HG03460 (cell line): ENCODE measurements around the gene DLG4.
"Not testable (repeated sequence)": the region's sequence is repeated elsewhere in the genome, so short reads cannot be mapped to it uniquely, and the experiment has no call there.

Source experiments
- ATAC-seq: cut with Tn5 transposase; IDR thresholded peaks from one replicate; pipeline ENCODE4 v1.9.1; 2021; ENCODE audit not compliant: unreplicated experiment

The DLG4 gene

GRCh38 chr17:7249830-7250229 is 30.2 kb upstream of the DLG4 start:
- ATAC-seq, result no peak

DNA sequence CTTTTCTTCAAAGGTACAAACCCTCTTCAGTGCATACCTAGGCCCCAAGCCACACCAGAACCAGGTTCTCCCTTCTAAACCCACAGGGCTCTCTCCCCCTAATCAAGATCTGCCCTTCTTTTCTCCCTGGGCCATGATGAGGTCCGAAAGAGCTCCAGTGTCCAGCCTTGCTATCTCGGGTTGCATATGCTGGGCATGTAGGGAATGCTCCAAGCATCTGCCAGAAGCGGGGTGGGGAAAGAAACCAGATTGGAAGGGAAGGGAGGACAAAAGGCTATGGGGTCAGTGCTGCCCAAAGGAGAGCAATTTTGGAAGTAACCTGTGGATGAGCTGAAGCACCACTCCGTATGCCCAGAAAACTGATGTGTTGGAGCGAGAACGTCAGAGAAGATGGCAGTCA is 29.6 kb upstream of the DLG4 start:
- ATAC-seq, result no peak

GRCh38 chr17:7248796-7249195 is 29.2 kb upstream of the DLG4 start:
- ATAC-seq, result no peak

DNA sequence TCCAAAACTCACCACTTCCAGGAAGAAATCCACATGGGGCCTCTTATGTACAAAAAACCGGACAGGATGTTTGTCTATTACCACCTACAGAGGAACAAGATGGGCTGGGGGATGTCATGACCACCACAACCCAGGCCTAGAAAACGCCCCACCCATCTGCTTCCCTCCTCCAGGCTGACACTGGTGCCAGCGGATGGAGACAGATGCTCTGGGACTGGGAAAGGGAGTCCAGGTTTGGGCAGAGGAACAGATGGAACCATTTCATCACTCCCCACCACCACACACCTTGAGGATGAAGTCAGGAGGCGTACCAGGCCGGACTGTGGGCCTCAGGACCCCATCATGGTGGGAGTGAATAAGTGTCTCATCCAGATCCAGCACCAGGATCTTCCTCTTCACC is 27.1 kb upstream of the DLG4 start:
- no peak for ATAC-seq

DNA sequence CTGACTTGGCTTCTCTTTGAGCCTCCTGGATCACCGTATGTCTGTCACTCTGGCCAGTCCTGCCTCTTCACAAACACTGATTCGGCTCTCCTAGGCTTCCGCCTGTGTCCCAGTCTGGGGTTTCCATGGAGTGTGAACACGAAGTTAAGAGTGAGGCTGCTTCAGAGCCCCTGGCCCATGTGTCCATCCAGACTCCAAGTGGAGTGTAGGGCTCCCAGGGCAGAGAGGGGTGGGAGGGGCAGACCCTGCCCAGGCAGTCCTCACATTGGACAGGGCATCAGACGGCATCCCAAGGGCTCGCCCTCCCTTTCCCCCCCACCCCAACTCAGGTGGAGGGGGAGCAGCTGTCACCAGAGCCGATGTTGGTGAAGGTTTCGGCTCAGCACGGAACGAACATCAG is 24.2 kb upstream of the DLG4 start:
- not testable (repeated sequence) for ATAC-seq

DNA sequence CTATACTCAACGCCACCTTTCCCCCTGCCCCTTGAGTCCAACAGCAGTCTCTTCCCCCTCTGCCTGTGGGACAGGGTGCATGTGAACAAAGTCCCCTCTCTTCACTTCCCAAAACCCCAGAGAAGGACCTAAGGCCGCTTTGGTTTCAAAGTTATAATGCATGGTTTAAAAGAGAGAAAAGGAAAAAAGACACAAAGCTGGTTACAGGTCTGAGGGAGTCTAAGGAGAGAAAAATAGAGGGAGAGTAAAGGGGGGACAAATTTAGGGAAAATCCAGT is 23.8 kb upstream of the DLG4 start:
- no peak for ATAC-seq

- ATAC-seq, result peak; percentile 44
Measured at GRCh38 chr17:7242717-7243452, 23.2 kb upstream of the DLG4 start.

DNA sequence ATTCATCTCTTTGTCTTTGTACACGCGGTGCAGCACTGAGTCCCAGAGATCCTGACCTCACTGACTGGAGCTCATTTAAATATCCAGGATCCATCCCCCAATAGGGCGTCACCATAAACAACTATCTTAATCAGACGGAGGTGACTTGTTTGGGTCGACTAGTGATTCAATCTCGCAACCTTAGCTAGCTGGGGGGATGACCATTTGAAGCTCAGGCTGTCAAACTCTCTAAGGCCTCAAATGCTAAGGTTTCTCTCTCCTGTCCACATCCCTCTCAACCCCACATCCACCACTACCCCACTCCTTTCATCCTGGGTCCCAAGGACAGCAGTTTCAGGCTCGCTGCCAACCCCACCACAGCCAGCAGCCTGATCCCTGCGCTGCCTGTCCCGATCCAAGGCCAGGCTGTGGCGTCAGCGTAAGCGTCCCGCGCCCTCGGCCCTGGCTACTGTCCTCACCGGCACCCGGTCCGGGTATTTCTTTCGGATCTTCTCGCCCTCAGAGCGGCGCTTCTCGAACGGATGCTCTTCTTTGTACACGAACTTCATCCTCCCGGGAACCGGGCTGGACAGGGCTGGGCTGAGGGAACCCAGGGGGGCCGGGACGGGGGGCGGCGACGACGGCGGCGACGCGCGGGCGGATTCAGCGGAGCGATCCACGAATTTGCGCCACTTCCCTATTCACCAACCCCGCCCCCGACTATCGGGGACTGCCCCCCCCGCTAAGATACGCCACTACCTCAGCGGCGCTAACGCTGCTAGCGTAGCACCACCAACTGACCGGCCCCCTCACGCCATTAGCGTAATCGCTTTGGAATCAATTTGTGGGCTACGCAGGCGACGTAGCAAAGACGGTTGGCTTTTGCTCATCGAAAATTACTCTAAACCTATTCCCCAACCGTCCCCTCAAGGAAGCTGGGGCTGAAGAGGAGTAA is 22.4 kb upstream of the DLG4 start, which contains the start of gene GABARAP:
TSS of gene GABARAP (minus strand) at position 667 of the 934 bp plus-strand sequence. CDS start at position 548, 119 bp downstream.
- ATAC-seq, result peak; percentile 29

DNA sequence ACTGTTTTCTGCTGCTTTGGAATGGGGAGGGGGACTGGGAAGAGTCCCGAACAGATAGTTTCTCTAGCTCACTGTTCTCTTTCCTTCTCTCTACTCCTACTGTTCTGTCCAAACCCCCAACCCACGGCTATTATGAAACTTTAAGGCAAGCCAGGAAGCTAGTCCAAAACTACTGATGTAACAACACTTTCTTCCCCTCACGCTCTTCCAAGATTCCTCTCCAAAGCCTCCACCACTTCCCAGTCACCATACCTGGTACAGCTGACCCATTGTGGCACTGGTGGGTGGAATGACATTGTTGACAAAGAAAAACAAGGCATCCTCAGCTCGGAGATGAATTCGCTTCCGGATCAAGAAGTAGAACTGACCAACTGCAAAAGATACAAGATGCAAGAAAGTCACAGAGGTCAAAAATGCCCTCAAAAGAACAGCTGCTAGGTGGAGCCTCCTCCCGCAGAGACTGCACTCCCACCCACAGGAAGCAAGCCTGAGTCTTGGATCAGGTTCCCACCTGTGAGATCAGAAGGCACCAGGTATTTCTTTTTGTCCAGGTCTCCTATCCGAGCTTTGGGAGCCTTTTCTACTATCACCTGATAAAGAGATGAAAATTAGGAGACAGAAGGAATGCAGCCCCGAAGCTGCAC is 21.6 kb upstream of the DLG4 start:
- ATAC-seq, result no peak

DNA sequence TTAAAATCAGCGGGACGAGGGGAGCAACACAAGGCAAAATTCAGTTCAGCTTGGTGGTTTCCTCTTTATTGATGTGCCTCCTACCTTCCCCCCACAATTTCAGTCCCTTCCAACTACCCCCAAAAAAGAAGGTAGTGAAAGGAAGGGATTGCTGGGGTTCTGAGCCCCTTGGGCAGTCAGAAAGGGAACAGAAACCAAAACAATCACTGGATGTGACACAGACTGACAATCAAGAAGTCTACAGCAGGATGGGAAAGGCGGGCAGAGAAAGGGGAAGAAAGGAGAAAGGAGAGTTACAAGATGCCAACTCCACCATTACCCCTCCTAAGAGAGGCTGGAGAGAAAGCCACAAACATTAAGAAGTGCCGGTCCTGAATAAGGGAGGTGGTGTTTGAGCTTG is 20.7 kb upstream of the DLG4 start:
- ATAC-seq, result no peak

DNA sequence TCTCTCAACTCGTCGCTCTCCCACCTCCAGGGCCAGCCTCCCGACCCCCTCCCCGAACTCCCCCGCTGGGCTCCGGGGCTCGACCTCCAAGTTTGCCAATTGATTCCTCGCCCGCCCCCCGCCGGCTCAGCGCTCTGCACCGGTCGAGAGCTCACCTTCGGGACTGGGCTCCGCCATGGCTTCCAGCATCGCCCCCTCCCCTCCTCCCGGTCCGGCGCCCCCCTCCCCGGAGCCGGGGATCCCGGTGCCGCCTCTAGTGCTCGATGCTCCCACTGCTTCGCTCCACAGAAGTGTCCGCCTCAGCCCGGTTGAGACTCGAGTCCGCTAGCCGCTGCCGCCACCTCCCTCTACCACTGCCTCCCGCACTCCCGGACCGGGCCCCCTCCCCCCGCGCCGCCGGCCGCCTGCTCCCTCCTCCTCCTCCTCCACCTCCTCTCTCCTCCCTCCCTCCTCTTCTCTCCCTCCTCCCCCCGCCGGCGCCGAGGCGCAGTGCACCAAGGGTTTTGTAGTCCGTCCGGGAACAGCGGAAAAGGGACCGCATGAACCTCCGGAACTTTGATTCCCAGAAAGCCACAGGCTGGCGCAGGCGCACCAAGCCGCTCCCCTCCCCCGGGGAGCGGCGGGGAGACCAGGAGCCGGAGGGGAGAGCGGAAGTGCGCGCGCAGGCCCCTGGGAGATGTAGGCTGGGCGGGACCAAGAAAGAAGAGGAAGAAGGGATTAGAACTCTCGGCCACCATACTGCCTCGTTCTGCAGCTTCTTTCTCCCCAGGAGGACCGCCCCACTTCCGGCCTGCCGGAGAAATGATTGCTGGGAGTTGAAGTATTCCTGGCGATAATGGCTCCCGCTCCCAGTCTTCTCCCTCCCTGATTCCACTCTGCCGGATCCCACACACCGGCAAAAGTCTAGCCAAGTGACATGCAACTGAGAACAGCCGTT is 19.7 kb upstream of the DLG4 start, which contains the start of gene PHF23:
TSS of gene PHF23 (minus strand) at position 367 of the 937 bp plus-strand sequence. CDS start at position 189, 178 bp downstream.
- peak; percentile 36 for ATAC-seq

DNA sequence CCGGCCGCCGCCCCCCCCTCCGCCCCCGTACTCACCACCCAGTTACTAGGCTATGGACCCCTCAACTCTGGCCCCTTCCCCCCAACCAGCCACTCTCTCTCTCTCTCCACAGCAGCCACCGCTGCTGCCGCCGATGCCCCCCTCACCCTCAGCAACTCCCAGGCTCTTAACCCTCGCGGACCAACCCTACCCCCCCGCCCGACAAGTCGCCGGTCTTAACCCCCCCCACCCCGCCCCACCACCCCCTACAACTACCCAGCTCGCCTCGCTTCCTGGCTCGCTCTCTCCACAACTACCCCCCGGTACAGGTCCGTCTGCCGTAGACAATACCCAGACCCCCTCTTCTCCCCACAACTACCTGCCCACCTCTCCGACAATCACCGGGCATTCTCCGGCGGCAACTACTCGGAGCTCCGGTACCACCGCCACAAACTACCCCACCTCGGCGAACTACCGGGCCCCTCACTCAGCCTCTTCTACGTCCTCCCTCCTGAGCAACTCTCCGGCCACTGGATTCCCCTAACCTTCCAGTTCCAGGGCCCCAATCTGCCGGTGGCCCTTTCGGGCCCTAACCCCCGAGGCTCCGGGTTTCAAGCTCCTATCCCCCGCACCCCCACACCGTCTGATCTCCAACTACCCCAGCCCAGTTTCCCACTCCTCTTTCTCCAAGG is 18.9 kb upstream of the DLG4 start:
- ATAC-seq, result no peak

DNA sequence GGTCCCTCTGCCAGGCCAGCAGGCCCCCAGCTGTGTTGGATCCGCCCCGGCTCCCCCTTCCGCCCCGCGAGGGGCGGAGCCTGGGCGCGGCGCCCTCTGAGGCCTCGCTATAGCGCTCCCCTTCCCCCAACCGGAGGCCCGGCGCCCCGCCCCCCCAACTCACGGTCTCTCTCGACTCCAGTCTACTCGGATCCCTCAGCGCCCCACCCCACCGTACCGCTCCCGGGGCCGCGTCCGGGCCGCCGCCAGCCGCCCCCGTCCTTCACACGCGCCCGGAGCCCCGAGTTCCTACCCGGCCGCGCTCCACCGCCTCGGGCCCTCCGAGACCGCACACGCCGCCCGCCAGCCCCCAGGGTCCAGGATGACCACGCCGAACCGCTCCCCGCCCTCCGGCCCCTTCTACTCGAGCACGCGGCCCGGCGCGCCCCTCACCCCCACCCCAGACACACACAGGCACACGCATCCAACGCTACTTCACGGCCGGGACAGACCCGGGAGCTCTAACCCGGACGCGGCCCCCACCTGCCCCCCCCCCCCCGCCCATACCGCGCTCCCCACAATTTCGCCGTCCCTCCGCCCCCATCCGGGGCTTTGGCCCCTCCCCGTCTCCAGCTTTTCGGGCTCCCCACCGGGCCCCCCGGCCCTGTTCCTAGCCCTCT is 18.3 kb upstream of the DLG4 start:
- no peak for ATAC-seq

DNA sequence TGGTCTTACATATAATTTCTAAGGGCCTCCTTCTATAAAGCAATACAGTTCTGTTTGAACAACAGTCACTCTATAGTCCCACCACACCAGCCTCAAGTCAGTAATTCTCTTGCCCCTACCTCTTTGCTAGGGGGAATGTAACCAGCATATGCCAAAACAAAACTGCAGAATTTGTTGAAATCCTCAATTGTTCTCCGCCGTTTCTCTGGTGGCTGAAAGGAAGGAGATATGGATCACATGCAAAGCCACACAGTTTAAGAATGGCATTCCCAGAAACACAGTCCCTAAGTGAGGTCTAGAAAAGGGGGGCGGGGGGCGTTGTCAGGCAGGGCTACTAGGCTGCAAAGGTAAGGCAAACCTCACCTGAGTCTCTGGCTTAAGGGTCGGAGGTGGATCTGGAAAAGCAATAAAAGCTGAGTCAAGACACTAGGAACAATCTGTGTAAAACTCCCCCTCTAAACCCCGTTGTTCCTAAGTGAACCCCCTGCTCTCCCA is 17.7 kb upstream of the DLG4 start:
- no peak for ATAC-seq

DNA sequence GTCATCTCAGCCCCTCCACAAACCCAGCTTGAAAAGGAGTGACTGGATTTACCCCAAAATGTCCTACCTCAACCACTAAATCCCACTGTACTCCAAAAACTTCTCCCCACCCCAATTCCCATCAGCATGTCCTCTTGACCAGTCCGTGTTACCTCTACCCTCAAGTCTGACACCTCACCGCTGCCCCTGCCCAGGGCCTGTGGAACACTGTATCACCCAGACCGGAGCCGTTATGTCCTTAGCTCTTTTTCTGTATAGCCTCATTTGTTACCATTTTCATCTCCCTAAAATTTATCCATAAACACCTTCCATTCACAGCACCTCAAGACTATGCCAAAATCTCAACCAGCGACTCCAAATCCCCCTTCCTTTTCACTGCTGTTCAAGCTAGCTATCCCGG is 17.2 kb upstream of the DLG4 start:
- ATAC-seq, result no peak

DNA sequence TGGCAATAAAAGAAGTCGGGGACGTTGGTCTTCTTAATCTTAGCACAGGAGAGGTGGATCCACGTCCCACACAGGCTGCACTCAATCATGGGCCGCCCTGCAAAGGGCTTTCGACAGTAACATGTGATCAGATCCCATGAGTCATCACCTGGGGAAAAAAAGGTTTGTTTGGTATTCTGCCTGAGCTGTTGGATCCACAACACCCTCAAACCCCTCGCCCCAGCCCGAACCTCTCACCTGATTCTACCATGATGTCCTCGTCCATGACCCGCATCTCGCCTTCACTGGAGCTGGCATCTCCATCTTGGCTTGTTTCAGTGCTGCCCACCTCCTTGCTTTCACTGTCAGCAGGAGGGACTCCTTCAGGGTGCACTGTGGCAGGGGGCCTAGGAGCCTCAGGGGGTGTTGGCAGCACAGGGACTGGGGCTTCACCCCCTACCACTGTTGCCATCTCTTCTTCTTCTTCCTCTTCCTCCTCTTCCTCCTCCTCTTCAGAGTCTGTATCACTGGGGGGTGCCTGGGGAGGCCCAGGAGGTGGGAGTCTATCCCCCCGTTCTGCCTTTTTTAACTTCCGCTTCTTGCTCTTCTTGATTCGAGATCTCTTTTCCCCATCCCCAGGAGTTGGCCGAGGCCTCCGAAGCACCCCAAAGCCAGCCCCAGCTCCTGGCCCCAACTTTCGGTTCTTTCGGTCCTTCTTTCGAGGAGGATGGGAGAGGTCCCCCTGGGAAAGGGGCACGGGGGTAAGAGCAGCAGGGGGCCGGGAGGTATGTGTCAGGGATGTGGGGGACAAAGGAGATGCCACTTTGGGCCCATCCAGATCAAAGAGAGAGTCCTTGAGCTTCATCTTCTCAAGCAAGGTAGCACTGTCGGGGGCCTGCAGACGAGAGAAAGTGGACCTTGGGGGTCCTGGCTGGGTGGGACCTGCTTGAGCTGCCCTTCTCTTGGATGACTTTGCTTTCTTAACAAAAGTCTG is 16.3 kb upstream of the DLG4 start:
- ATAC-seq, result no peak

- peak; percentile 46 for ATAC-seq
Measured at GRCh38 chr17:7234083-7234951, 14.7 kb upstream of the DLG4 start, which contains the start of gene DVL2. Gene DVL2 (minus strand): TSS chr17:7234517. CDS start chr17:7234262, 255 bp downstream.
